HepG2 (cell line): ENCODE results near the gene TXNIP. TPM values are rescaled to one million over a fixed set of nuclear protein-coding genes. Genes with fewer than 3 reads are reported as not detected.

ENCODE experiments used
- DPF2 ChIP-seq: sonication (generic); formaldehyde crosslinking; IDR thresholded peaks from 2 replicates; pipeline ENCODE4 v1.4.0; 2020; ENCODE audit warnings: mild to moderate bottlenecking, low read depth, missing genetic modification reagents, borderline replicate concordance
- FOXA1 ChIP-seq, 2 experiments: fragments of 450-650 bp in 1 of 2; sonication (generic) in 1 of 2; formaldehyde crosslinking in 1 of 2; IDR thresholded peaks; 2 replicates each; pipeline versions ENCODE4 v1.4.0 to v1.6.1; 2016 to 2020; ENCODE audit warnings: missing genetic modification reagents in 1 of 2
- KLF11 ChIP-seq: IDR thresholded peaks from 2 replicates; pipeline ENCODE4 v1.6.1; 2016; ENCODE audit warnings: missing compliant biosample characterization
- POLR2AphosphoS5 ChIP-seq: IDR thresholded peaks from 2 replicates; pipeline ENCODE4 v1.6.1; 2012; ENCODE audit warnings: low read depth, low read length
- SALL2 ChIP-seq: sonication (generic); formaldehyde crosslinking; IDR thresholded peaks from 2 replicates; pipeline ENCODE4 v1.8.1; 2023; ENCODE audit warnings: mild to moderate bottlenecking, missing genetic modification reagents, inconsistent platforms
- ZKSCAN8 ChIP-seq: IDR thresholded peaks from 2 replicates; pipeline ENCODE4 v1.6.1; 2016; ENCODE audit warnings: borderline replicate concordance, missing genetic modification reagents, missing compliant biosample characterization
- ZMYM4 ChIP-seq: sonication (generic); formaldehyde crosslinking; IDR thresholded peaks from 2 replicates; pipeline ENCODE4 v1.8.1; 2023; ENCODE audit warnings: mild to moderate bottlenecking, missing genetic modification reagents
- ZNF232 ChIP-seq: sonication (generic); formaldehyde crosslinking; IDR thresholded peaks from 2 replicates; pipeline ENCODE4 v1.4.0; 2020; ENCODE audit warnings: missing genetic modification reagents, borderline replicate concordance
- ZNF335 ChIP-seq: sonication (generic); formaldehyde crosslinking; IDR thresholded peaks from 2 replicates; pipeline ENCODE4 v1.4.0; 2020; ENCODE audit warnings: missing genetic modification reagents
- ZNF484 ChIP-seq: sonication (generic); formaldehyde crosslinking; IDR thresholded peaks from 2 replicates; pipeline ENCODE4 v1.5.1; 2020; ENCODE audit warnings: mild to moderate bottlenecking, low read depth, missing genetic modification reagents, borderline replicate concordance
- ZNF747 ChIP-seq: sonication (generic); formaldehyde crosslinking; IDR thresholded peaks from 2 replicates; pipeline ENCODE4 v1.8.1; 2023; ENCODE audit warnings: missing genetic modification reagents, mild to moderate bottlenecking, borderline replicate concordance
- ZSCAN9 ChIP-seq: IDR thresholded peaks from 2 replicates; pipeline ENCODE4 v1.6.1; 2016; ENCODE audit warnings: borderline replicate concordance
- polyA plus RNA-seq, 8 experiments: library from polyadenylated mRNA; depleted of rRNA in 3 of 8; stranded (reverse) in 7 of 8; unstranded in 1 of 8; fragments of >200 nt; fragmentation: Illumina TruSeq in 4 of 8; extraction: Trizol in 4 of 8; gene quantifications; 2 replicates each; pipeline versions ENCODE4 v1.2.1 to v1.2.3, GENCODE V29; 2011 to 2016; ENCODE audit warnings: low read depth in 4 of 8, missing spikeins in 1 of 8, mixed read lengths in 1 of 8; ENCODE audit not compliant: insufficient read depth in 1 of 8
- total RNA-seq, 5 experiments: library from RNA; depleted of rRNA; stranded (reverse); fragments of >200 nt; fragmentation: Illumina TruSeq; extraction: Trizol; gene quantifications; 2 replicates each; pipeline ENCODE4 v1.2.3, GENCODE V29; 2016; ENCODE audit warnings: low read depth in 1 of 5
- TF ChIP-seq, protein P1 (sequence below): sonication (generic); formaldehyde crosslinking; IDR thresholded peaks from 2 replicates; pipeline ENCODE4 v1.5.1; 2020; ENCODE audit warnings: mild to moderate bottlenecking, moderate library complexity, missing genetic modification reagents
- TF ChIP-seq, protein P2 (sequence below): sonication (generic); formaldehyde crosslinking; IDR thresholded peaks from 2 replicates; pipeline ENCODE4 v1.4.0; 2020; ENCODE audit warnings: missing genetic modification reagents, borderline replicate concordance
- TF ChIP-seq, protein P3 (sequence below): IDR thresholded peaks from 2 replicates; pipeline ENCODE4 v1.6.1; 2012; ENCODE audit warnings: inconsistent platforms
- TF ChIP-seq, protein P4 (sequence below): sonication (generic); formaldehyde crosslinking; IDR thresholded peaks from 2 replicates; pipeline ENCODE4 v1.8.1; 2023; ENCODE audit warnings: mild to moderate bottlenecking, missing genetic modification reagents

Gene TXNIP
- total and polyA plus RNA-seq, 2 of the 13 experiments (the other 11 are each of a cell fraction or from before 2014, with no cell fraction given) = 24.4 to 237 TPM

DNA sequence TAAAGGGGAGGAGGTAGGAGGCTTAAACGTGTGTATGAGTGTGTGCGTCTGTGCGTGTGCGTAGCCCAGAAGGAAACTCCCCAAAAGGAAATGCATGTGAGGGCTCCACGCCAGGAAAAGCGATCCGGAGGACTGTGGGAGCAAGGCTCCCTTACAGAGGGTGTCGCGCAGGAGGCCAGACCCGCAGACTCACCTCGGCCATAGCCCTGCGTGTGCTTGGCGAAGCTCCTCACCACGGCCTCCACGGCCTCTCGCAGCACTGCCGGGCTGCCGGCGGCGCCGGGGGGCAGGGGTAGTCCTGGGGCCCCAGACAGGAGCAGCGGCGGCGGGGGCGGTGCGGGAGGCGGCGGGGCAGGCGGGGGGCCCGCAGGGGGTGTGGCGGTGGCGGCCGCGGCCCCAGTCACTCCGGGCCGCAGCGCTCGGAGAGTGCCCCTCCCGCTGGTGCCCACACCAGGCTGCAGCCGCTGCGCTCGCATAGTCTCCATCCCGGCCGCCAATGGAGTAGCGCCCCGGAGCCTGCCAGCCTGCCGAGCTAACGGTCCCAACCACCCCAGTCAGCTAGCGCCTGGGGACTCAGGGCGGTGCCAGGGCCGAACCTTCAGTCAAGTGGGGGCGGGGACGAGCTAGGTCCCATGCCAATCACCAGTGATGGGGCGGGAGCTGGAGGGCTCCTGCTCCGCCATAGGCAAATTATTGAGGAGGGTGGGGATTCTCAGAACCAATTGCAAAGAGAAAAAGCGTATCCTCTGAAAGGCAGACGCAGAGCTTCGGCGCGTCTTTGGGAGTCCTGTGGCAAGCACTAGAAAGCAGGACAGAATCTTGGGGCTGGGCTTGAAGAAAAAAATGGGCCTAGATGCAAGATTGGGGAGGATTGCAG, 38.7 kb downstream of the TXNIP start, which contains the start of gene LIX1L (continued):
- TF ChIP-seq, protein P1, sequence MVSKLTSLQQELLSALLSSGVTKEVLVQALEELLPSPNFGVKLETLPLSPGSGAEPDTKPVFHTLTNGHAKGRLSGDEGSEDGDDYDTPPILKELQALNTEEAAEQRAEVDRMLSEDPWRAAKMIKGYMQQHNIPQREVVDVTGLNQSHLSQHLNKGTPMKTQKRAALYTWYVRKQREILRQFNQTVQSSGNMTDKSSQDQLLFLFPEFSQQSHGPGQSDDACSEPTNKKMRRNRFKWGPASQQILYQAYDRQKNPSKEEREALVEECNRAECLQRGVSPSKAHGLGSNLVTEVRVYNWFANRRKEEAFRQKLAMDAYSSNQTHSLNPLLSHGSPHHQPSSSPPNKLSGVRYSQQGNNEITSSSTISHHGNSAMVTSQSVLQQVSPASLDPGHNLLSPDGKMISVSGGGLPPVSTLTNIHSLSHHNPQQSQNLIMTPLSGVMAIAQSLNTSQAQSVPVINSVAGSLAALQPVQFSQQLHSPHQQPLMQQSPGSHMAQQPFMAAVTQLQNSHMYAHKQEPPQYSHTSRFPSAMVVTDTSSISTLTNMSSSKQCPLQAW (CRISPR knock-in tag) = peak; percentile 43; the same call in 1 of the 2 replicates
- TF ChIP-seq ZKSCAN8 (CRISPR knock-in tag) (0 out of 2 replicates have a peak, but pooled peaks have one; percentile 37), ZNF232 (peak; percentile 44; the same call in 1 of the 2 replicates), KLF11 (CRISPR knock-in tag) (no peak), SALL2 (peak; percentile 71; the same call in 1 of the 2 replicates), FOXA1 (IDR thresholded peaks at IDR 0.05) (no peak), FOXA1 (CRISPR knock-in tag; IDR thresholded peaks at IDR 0.05) (no peak), ZNF335 (no peak), POLR2AphosphoS5 (peak; percentile 66), DPF2 (CRISPR knock-in tag) (no peak), ZNF747 (CRISPR knock-in tag) (peak; percentile 53; the same call in 1 of the 2 replicates), ZNF484 (no peak), ZMYM4 (CRISPR knock-in tag) (peak; percentile 15; the same call in 1 of the 2 replicates), ZSCAN9 (CRISPR knock-in tag) (peak; percentile 28; the same call in 1 of the 2 replicates)
- TF ChIP-seq, protein P2, sequence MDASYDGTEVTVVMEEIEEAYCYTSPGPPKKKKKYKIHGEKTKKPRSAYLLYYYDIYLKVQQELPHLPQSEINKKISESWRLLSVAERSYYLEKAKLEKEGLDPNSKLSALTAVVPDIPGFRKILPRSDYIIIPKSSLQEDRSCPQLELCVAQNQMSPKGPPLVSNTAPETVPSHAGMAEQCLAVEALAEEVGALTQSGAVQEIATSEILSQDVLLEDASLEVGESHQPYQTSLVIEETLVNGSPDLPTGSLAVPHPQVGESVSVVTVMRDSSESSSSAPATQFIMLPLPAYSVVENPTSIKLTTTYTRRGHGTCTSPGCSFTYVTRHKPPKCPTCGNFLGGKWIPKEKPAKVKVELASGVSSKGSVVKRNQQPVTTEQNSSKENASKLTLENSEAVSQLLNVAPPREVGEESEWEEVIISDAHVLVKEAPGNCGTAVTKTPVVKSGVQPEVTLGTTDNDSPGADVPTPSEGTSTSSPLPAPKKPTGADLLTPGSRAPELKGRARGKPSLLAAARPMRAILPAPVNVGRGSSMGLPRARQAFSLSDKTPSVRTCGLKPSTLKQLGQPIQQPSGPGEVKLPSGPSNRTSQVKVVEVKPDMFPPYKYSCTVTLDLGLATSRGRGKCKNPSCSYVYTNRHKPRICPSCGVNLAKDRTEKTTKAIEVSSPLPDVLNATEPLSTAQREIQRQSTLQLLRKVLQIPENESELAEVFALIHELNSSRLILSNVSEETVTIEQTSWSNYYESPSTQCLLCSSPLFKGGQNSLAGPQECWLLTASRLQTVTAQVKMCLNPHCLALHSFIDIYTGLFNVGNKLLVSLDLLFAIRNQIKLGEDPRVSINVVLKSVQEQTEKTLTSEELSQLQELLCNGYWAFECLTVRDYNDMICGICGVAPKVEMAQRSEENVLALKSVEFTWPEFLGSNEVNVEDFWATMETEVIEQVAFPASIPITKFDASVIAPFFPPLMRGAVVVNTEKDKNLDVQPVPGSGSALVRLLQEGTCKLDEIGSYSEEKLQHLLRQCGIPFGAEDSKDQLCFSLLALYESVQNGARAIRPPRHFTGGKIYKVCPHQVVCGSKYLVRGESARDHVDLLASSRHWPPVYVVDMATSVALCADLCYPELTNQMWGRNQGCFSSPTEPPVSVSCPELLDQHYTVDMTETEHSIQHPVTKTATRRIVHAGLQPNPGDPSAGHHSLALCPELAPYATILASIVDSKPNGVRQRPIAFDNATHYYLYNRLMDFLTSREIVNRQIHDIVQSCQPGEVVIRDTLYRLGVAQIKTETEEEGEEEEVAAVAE (CRISPR knock-in tag) = no peak
- TF ChIP-seq, protein P3, sequence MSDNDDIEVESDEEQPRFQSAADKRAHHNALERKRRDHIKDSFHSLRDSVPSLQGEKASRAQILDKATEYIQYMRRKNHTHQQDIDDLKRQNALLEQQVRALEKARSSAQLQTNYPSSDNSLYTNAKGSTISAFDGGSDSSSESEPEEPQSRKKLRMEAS = 0 out of 2 replicates have a peak, but pooled peaks have one; percentile 12
- TF ChIP-seq, protein P4, sequence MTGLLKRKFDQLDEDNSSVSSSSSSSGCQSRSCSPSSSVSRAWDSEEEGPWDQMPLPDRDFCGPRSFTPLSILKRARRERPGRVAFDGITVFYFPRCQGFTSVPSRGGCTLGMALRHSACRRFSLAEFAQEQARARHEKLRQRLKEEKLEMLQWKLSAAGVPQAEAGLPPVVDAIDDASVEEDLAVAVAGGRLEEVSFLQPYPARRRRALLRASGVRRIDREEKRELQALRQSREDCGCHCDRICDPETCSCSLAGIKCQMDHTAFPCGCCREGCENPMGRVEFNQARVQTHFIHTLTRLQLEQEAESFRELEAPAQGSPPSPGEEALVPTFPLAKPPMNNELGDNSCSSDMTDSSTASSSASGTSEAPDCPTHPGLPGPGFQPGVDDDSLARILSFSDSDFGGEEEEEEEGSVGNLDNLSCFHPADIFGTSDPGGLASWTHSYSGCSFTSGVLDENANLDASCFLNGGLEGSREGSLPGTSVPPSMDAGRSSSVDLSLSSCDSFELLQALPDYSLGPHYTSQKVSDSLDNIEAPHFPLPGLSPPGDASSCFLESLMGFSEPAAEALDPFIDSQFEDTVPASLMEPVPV (CRISPR knock-in tag) = peak; percentile 51; the same call in 1 of the 2 replicates
